CD8-positive, alpha-beta memory T cell (primary cell): ENCODE measurements around the gene ARMC9. TPM values are rescaled to one million over a fixed set of nuclear protein-coding genes. Genes with fewer than 3 reads are reported as not detected.

Experiments
- CTCF ChIA-PET: fragments of 350-600 bp; sonication (Branson Sonifier 250); formaldehyde crosslinking; loops from one replicate; lab custom pipeline; 2021; ENCODE audit warnings: antibody characterized with exemption; lab: Charles Lee
- POLR2A ChIA-PET: fragments of 350-600 bp; sonication (Branson Sonifier 250); formaldehyde crosslinking; loops from one replicate; lab custom pipeline; 2021; ENCODE audit warnings: antibody characterized with exemption; lab: Charles Lee
- DNase-seq, 5 donors: peaks; one replicate each; pipeline versions ENCODE4 v3.0.0 to v3.0.0-alpha.2; 2020 to 2022; ENCODE audit warnings: mixed read lengths in 1 of 5
- H3K27ac ChIP-seq: one replicate; pipeline ENCODE4 v1.7.0; 2013; ENCODE audit warnings: low read depth, mild to moderate bottlenecking, low read length, moderate library complexity
- H3K27me3 ChIP-seq: 2 replicates; pipeline ENCODE4 v1.7.0; 2013; ENCODE audit warnings: low read length, mild to moderate bottlenecking; ENCODE audit not compliant: insufficient read depth, poor library complexity, severe bottlenecking
- H3K36me3 ChIP-seq: 2 replicates; pipeline ENCODE4 v1.7.0; 2013; ENCODE audit warnings: mild to moderate bottlenecking, low read length, moderate library complexity; ENCODE audit not compliant: insufficient read depth
- H3K4me1 ChIP-seq: 2 replicates; pipeline ENCODE4 v1.7.0; 2013; ENCODE audit warnings: mild to moderate bottlenecking, low read length, moderate library complexity; ENCODE audit not compliant: insufficient read depth
- H3K4me3 ChIP-seq: 2 replicates; pipeline ENCODE4 v1.7.0; 2013; ENCODE audit warnings: mild to moderate bottlenecking, low read length
- H3K9me3 ChIP-seq: 2 replicates; pipeline ENCODE4 v1.7.0; 2013; ENCODE audit warnings: mild to moderate bottlenecking, low read length
- H3K27ac Mint-ChIP-seq, 8 donors: one replicate each; pipeline ENCODE4 v1.8.0; 2020 to 2021; ENCODE audit warnings: mixed read lengths in 8 of 8, mild to moderate bottlenecking in 6 of 8, inconsistent platforms in 3 of 8, moderate library complexity in 3 of 8
- H3K27me3 Mint-ChIP-seq, 2 donors: one replicate each; pipeline ENCODE4 v1.8.0; 2020 to 2021; ENCODE audit warnings: mixed read lengths in 2 of 2, mild to moderate bottlenecking in 1 of 2, moderate library complexity in 1 of 2
- H3K36me3 Mint-ChIP-seq, 3 donors: one replicate each; pipeline ENCODE4 v1.8.0; 2020 to 2021; ENCODE audit warnings: mixed read lengths in 3 of 3, inconsistent platforms in 1 of 3, mild to moderate bottlenecking in 1 of 3
- H3K4me1 Mint-ChIP-seq, 3 donors: one replicate each; pipeline ENCODE4 v1.8.0; 2020 to 2021; ENCODE audit warnings: mixed read lengths in 3 of 3, inconsistent platforms in 1 of 3, mild to moderate bottlenecking in 1 of 3
- H3K4me3 Mint-ChIP-seq, 7 donors: one replicate each; pipeline ENCODE4 v1.8.0; 2020 to 2021; ENCODE audit warnings: mixed read lengths in 7 of 7, mild to moderate bottlenecking in 6 of 7, moderate library complexity in 4 of 7, inconsistent platforms in 2 of 7
- H3K9me3 Mint-ChIP-seq, 5 donors: one replicate each; pipeline ENCODE4 v1.8.0; 2020 to 2022; ENCODE audit warnings: mixed read lengths in 5 of 5, mild to moderate bottlenecking in 3 of 5, moderate library complexity in 2 of 5, inconsistent platforms in 1 of 5
- polyA plus RNA-seq: library from polyadenylated mRNA; unstranded; fragments of 300-500 nt; fragmentation: Illumina TruSeq; gene quantifications from one replicate; pipeline ENCODE4 v1.2.3, GENCODE V29; 2021
- total RNA-seq, 2 experiments: library from RNA; stranded (reverse); gene quantifications; one replicate each; pipeline ENCODE4 v1.2.3, GENCODE V29; 2021

The ARMC9 gene
- total and polyA plus RNA-seq, 3 experiments from 2014 or later: 1.0 to 6.4 (median 5.3) TPM

DNA sequence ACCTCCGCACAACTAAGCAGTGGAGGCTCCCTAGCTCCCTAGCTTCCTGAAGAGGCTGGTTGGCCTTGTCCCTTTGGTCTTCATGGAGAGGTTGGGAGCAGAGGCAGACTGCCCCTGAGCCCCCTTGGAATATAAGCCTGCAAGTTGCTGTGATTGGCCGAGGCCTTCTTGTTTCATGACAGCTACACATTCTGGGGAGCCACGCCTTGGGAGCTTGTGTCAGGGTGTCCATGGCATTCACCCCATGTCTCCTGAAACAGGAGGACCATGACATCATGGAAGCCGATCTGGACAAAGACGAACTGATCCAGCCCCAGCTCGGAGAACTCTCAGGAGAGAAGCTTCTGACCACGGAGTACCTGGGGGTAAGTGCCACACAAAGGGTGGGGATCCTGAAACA, 133.1 kb downstream of the ARMC9 start:
- no peak overlapping the region for H3K27ac Mint-ChIP-seq
- ChIA-PET POLR2A (no interaction called here), CTCF (no interaction called here)
- no peaks in the 10 kb centered on the region for H3K4me1 Mint-ChIP-seq
- H3K36me3 ChIP-seq: no peaks in the 10 kb centered on the region
- H3K27ac ChIP-seq: no peak overlapping the region
- H3K9me3 ChIP-seq: no peaks in the 10 kb centered on the region
- H3K4me1 ChIP-seq: no peaks in the 10 kb centered on the region
- H3K27me3 Mint-ChIP-seq: peaks cover 0 to 4% of the 10 kb centered on the region in 2 donors
- H3K27me3 ChIP-seq: no peaks in the 10 kb centered on the region
- H3K4me3 ChIP-seq: no peak overlapping the region
- no peak for DNase-seq
- H3K4me3 Mint-ChIP-seq: no peak overlapping the region
- H3K9me3 Mint-ChIP-seq: no peaks in the 10 kb centered on the region
- no peaks in the 10 kb centered on the region for H3K36me3 Mint-ChIP-seq

DNA sequence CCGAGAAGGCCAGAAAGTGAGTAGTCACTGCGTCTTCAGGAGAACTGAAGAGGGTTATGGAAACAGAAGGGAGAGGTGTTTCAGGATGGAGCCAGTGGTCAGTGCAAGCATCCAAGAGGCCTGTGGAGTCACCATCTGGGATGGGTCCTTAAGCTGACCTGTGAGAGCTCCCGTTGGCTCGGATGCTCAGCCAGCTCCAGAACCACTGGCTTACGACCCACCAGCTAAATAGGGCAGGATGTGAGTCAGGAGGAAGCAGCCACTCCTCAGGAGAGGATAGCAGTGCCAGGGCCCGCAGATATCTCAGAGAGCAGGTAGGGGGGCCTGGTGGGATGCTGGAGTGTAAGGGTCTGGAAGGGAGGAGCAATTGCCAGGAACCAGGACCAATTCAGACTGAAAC, 134.0 kb downstream of the ARMC9 start:
- H3K4me3 Mint-ChIP-seq: no peak overlapping the region
- H3K27me3 Mint-ChIP-seq: peaks cover 0 to 4% of the 10 kb centered on the region in 2 donors
- H3K9me3 ChIP-seq: no peaks in the 10 kb centered on the region
- no peaks in the 10 kb centered on the region for H3K9me3 Mint-ChIP-seq
- POLR2A ChIA-PET: no interaction called here
- H3K4me1 ChIP-seq: no peaks in the 10 kb centered on the region
- no peaks in the 10 kb centered on the region for H3K4me1 Mint-ChIP-seq
- no peak for DNase-seq
- no peaks in the 10 kb centered on the region for H3K36me3 ChIP-seq
- H3K27ac ChIP-seq: no peak overlapping the region
- H3K27ac Mint-ChIP-seq: no peak overlapping the region
- H3K36me3 Mint-ChIP-seq: no peaks in the 10 kb centered on the region
- CTCF ChIA-PET: no interaction called here
- no peak overlapping the region for H3K4me3 ChIP-seq
- no peaks in the 10 kb centered on the region for H3K27me3 ChIP-seq

DNA sequence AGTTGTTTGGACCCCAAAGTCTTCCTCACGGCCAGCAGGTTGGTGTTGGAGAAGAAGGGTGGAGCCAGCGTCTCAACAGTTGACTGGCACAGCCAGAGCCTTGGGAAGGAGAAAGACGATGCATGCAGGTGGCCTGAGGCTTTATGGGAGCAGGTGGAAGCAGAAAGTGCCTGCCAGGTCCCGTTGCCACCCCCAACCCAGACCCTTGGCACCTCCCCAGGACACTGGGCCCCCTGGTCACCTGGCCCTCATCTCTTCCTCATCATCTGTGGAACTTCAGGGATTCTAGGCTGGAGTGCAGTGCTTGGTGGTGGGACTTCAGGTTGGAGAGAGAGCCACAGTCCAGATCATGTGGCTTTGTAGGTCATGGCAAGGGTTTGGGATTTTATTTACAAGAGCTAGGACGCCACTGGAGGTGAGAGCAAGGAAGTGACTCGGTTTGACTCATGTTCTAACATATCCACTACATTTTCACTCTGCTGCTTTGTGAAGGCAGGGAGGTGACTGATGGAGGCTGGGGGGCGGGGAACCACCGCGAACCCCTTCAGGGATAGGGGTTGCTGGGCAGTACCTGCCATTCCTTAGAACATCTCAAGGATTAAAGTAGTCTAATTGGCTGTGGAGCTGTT, 134.6 kb downstream of the ARMC9 start:
- Histone ChIP-seq H3K4me1 (no peaks in the 10 kb centered on the region), H3K4me3 (no peak overlapping the region), H3K36me3 (no peaks in the 10 kb centered on the region), H3K9me3 (no peaks in the 10 kb centered on the region), H3K27me3 (no peaks in the 10 kb centered on the region), H3K27ac (no peak overlapping the region)
- H3K27ac Mint-ChIP-seq: no peak overlapping the region
- CTCF ChIA-PET: no interaction called here
- H3K4me1 Mint-ChIP-seq: no peaks in the 10 kb centered on the region
- POLR2A ChIA-PET: no interaction called here
- no peak overlapping the region for H3K4me3 Mint-ChIP-seq
- H3K9me3 Mint-ChIP-seq: no peaks in the 10 kb centered on the region
- H3K27me3 Mint-ChIP-seq: peaks cover 0 to 4% of the 10 kb centered on the region in 2 donors
- no peaks in the 10 kb centered on the region for H3K36me3 Mint-ChIP-seq
- no peak for DNase-seq

DNA sequence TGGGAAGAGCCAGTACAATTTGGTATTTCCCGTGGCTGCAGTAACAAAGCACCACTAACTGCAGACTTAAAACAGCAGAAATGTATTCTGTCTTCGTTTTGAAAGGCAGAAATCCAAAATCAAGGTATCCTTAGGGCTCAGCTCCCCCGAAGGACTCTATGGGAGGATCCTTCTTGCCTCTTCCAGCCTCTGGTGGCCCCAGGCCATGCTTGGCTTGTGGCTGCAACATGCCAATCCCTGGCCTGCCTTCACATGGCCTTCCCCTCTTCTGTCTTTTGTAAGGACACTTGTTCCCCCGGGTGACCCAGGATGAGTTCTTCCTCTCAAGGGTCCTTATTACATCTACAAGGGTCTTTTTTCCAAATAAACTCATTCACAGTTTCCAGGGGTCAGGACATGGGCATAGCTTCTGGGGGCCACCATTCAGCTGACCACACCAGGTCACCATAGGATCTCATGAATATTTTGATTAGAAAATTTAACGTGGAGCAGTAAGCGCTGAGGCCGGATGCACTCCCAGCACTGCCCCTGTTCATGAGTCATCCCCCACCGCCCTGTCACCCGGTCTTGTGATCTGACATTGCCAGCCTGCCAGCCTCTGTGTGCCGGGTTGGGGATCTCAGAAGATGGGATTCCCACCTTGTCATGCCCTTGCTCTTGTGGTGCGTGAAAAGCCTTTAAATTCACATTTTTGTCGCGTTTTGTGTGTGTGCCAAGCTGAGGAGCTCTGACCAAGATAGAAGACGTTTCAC, 135.9 kb downstream of the ARMC9 start:
- Histone ChIP-seq H3K4me1 (no peaks in the 10 kb centered on the region), H3K27me3 (no peaks in the 10 kb centered on the region), H3K27ac (no peak overlapping the region), H3K4me3 (no peak overlapping the region), H3K36me3 (no peaks in the 10 kb centered on the region), H3K9me3 (no peaks in the 10 kb centered on the region)
- Mint-ChIP-seq H3K36me3 (no peaks in the 10 kb centered on the region), H3K9me3 (no peaks in the 10 kb centered on the region), H3K4me1 (no peaks in the 10 kb centered on the region), H3K27me3 (peaks cover 0 to 4% of the 10 kb centered on the region in 2 donors), H3K4me3 (no peak overlapping the region), H3K27ac (peak overlapping the region in 1 of 8 donors; percentile 50)
- POLR2A ChIA-PET: no interaction called here
- no peak for DNase-seq
- CTCF ChIA-PET: no interaction called here

DNA sequence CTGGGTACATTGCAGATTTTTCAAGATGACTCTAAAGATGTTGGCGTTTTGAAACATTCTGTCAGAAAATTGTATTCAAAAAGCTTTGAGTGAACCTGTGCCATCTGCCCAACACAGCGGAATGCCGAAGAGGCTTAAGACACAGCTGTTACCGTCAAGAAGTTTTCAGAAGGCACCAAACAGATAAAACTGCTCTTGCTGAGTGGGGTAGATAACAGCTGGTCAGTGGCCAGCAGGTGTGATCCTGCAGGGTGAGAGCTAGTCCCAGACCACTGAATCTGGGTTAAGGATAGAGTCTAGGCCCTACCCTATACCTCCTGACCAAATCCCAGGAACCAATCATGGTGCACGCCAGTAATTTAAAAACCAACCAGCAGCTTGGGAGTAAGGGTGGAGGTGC, 136.6 kb downstream of the ARMC9 start:
- H3K27ac Mint-ChIP-seq: peak overlapping the region in 1 of 8 donors; percentile 50
- H3K27me3 Mint-ChIP-seq: peaks cover 0 to 4% of the 10 kb centered on the region in 2 donors
- no peaks in the 10 kb centered on the region for H3K9me3 ChIP-seq
- H3K4me1 Mint-ChIP-seq: no peaks in the 10 kb centered on the region
- H3K36me3 Mint-ChIP-seq: no peaks in the 10 kb centered on the region
- CTCF ChIA-PET: interaction anchor here (1.2 kb wide), 1 partner anchor 12 kb away, joined by 4 read pairs; no protein-coding TSS in a partner anchor
- no peaks in the 10 kb centered on the region for H3K36me3 ChIP-seq
- no peaks in the 10 kb centered on the region for H3K9me3 Mint-ChIP-seq
- H3K27ac ChIP-seq: no peak overlapping the region
- DNase-seq: no peak
- POLR2A ChIA-PET: no interaction called here
- no peaks in the 10 kb centered on the region for H3K27me3 ChIP-seq
- H3K4me1 ChIP-seq: no peaks in the 10 kb centered on the region
- H3K4me3 Mint-ChIP-seq: no peak overlapping the region
- no peak overlapping the region for H3K4me3 ChIP-seq

DNA sequence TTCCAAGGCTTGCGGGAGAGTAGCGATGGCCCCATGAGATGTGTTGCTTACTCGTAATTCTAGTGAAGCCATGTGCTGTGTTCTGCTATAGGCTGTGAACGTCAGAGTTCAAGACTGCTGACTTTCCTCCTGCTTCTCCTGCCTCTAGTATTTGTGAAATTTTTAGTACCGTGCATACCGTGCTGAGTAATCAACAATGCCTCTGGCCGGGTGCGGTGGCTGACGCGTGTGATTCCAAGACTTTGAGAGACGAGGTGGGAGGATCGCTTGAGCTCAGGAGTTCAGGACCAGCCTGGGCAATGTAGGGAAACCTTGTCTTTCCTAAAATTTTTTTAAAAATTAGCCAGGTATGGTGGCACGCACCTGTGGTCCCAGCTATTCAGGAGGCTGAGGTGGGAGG, 137.2 kb downstream of the ARMC9 start:
- Histone ChIP-seq H3K27ac (no peak overlapping the region), H3K4me1 (no peaks in the 10 kb centered on the region), H3K9me3 (no peaks in the 10 kb centered on the region), H3K36me3 (no peaks in the 10 kb centered on the region), H3K27me3 (no peaks in the 10 kb centered on the region), H3K4me3 (no peak overlapping the region)
- no peak for DNase-seq
- Mint-ChIP-seq H3K4me3 (no peak overlapping the region), H3K4me1 (no peaks in the 10 kb centered on the region), H3K36me3 (no peaks in the 10 kb centered on the region), H3K27me3 (peaks cover 0 to 4% of the 10 kb centered on the region in 2 donors), H3K9me3 (no peaks in the 10 kb centered on the region), H3K27ac (no peak overlapping the region)
- ChIA-PET CTCF (interaction anchor here (1.2 kb wide), 1 partner anchor 12 kb away, joined by 4 read pairs; no protein-coding TSS in a partner anchor), POLR2A (no interaction called here)

DNA sequence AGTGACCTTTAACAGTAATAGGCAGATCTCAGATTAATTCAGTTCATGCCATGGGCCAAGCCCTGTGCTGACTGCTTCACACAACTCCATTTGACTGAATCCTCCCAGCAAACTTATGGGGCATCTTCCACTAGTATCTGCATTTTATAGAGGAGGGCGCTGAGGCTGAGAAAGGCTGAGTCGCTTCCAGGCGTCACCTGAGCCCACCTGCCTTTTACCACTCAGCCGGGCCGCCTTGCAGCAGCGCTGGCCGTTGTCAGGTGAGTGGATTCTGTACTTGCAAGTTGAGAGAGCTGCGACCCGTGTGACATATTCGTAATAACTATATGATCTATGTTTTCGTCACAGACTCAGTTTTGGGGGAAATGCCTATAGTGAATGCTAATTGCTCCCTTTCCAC, 137.8 kb downstream of the ARMC9 start:
- Mint-ChIP-seq H3K4me1 (no peaks in the 10 kb centered on the region), H3K27ac (no peak overlapping the region)

DNA sequence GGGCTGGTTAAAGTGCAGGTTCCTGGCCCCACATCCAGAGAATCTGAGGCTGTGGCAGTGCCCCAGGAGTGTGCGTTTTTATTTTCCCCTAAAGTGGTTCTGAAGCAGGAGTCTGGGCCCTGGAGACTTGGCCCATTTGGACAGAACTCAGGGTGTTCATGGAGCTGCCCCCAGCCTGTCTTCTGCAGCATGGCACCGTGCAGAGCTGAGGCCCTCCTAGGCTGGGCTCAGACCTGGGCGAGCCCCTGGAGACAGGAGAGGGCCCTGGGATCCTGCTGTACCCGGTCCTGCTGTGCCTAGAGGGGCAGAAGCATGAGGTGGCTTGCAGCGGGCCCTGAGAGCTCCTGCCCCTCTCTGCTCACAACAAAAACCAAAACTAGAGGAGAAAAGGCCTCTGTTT, 138.3 kb downstream of the ARMC9 start:
- no peak overlapping the region for H3K4me3 ChIP-seq
- no peaks in the 10 kb centered on the region for H3K4me1 ChIP-seq
- Mint-ChIP-seq H3K27ac (no peak overlapping the region), H3K36me3 (no peaks in the 10 kb centered on the region), H3K4me1 (no peaks in the 10 kb centered on the region), H3K27me3 (peaks cover 0 to 4% of the 10 kb centered on the region in 2 donors), H3K9me3 (no peaks in the 10 kb centered on the region), H3K4me3 (no peak overlapping the region)
- no peaks in the 10 kb centered on the region for H3K36me3 ChIP-seq
- ChIA-PET CTCF (no interaction called here), POLR2A (no interaction called here)
- H3K27me3 ChIP-seq: no peaks in the 10 kb centered on the region
- DNase-seq: no peak
- H3K27ac ChIP-seq: no peak overlapping the region
- no peaks in the 10 kb centered on the region for H3K9me3 ChIP-seq

More for the DNA sequence above, 137.8 kb downstream of the ARMC9 start:
- Histone ChIP-seq H3K9me3 (no peaks in the 10 kb centered on the region), H3K36me3 (no peaks in the 10 kb centered on the region), H3K4me1 (no peaks in the 10 kb centered on the region), H3K27ac (no peak overlapping the region), H3K27me3 (no peaks in the 10 kb centered on the region), H3K4me3 (no peak overlapping the region)
- ChIA-PET POLR2A (no interaction called here), CTCF (interaction anchor here (1.2 kb wide), 1 partner anchor 11 kb away, joined by 4 read pairs; no protein-coding TSS in a partner anchor)
- Mint-ChIP-seq H3K9me3 (no peaks in the 10 kb centered on the region), H3K27me3 (peaks cover 0 to 4% of the 10 kb centered on the region in 2 donors), H3K36me3 (no peaks in the 10 kb centered on the region), H3K4me3 (no peak overlapping the region)
- no peak for DNase-seq
